GM18951 (cell line): ENCODE data around the gene IFT122.

ENCODE experiments used
- POLR2A ChIP-seq: IDR thresholded peaks from 4 replicates; pipeline ENCODE4 v1.6.1; 2011; ENCODE audit warnings: mild to moderate bottlenecking; ENCODE audit not compliant: insufficient read length, insufficient read depth; ENCODE audit errors: extremely low read depth
- in situ Hi-C: fragments of 300-500 bp; cut with MboI; formaldehyde crosslinking; loops from one replicate; pipeline ENCODE4 v1.12.0; 2022; ENCODE audit warnings: low sequenced_read_pairs, mixed read lengths, inconsistent platforms; ENCODE audit not compliant: unreplicated experiment

The IFT122 gene

GRCh38 chr3:129521611-129522010, 81.6 kb downstream of the IFT122 start:
- no peak for TF ChIP-seq POLR2A
- in situ Hi-C loops, result no loop called here

DNA sequence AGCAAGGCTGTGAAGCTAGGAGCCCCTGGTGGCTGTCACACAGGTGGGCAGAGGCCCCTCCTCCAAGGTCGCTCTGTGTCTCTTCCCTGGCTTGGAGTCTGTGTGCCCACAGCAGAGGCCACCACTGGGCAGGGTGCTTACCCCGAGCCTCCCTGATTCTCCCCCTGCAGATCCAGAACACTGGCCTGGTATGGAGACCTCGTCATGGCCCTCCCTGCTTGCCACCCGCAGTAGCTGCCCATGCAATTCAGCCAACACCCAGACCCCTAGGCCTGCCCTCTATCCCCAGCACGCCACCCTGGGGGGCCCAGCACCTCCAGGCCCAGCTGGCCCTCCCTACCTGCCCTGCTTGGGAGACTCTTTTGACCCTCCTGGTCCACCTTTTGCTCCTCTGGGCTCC, 82.9 kb downstream of the IFT122 start:
- TF ChIP-seq POLR2A, result no peak
- in situ Hi-C loops, result no loop called here

DNA sequence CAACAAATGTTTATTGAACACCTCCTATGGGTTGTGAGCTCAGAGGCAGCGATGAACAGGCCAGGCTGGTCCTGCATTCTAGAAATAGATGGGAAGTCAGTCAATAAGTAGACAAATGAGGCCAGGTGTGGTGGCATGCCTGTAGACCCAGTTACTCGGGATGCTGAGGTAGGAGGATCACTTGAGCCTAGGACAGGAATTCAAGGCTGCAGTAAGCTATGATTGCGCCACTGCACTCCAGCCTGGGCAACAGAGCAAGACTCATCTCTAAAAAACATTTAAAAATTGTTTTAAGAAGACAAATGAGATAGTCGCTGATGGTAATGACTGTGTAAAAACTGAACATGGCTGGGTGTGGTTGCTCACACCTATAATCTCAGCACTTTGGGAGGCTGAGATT, 84.1 kb downstream of the IFT122 start:
- TF ChIP-seq POLR2A, result no peak
- in situ Hi-C loops, result no loop called here

GRCh38 chr3:129525341-129525968, 85.4 kb downstream of the IFT122 start:
- TF ChIP-seq POLR2A, result no peak
- in situ Hi-C loops, result no loop called here

DNA sequence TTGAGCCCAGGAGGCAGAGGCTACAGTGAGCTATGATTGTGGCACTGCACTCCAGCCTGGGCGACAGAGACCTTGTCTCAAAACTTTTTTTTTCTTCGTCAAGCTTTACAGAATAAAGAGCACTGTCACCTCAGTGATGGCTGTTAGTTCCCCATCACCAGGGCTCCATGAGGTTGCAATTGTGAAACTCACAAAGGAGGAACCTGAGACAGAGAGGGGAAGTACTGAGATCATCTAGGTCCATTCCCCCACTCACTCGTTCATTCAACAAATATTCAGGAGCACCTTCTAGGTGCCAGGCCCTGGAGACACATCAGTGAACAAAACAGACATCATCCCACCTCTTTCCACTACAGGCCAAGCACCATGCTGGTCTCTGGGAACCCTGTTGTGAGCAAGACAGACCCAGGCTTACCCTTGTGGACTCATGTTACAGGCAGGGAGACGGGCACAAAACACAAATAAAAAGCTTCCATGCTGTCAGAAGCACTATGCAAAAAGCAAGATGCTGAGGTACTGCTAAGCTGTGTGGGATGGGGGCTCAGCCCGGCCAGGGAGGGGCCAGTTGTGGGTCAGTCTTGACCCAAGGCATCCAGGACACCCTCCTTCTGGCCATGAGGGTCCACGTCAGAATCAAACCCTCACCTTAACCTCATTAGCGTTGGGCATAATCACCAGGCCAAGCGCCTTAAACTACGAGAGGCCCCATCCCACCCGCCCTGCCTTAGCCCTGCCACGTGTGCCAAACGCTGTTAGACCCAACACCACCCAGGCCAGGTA, 86.3 kb downstream of the IFT122 start:
- no peak for TF ChIP-seq POLR2A
- in situ Hi-C loops, result no loop called here

- in situ Hi-C loops, result no loop called here
- no peak for TF ChIP-seq POLR2A
These were observed 87.2 kb downstream of the IFT122 start for GRCh38 chr3:129527262-129527661.

DNA sequence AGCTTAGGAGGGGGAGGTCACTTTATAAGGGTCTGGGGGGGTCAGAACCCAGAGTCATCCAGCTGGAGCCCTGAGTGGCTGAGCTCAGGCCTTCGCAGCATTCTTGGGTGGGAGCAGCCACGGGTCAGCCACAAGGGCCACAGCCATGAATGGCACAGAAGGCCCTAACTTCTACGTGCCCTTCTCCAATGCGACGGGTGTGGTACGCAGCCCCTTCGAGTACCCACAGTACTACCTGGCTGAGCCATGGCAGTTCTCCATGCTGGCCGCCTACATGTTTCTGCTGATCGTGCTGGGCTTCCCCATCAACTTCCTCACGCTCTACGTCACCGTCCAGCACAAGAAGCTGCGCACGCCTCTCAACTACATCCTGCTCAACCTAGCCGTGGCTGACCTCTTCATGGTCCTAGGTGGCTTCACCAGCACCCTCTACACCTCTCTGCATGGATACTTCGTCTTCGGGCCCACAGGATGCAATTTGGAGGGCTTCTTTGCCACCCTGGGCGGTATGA, 88.6 kb downstream of the IFT122 start, which contains the start of gene RHO:
Gene RHO, plus strand, starts transcription at position 51 of the 512 bp plus-strand sequence. Its CDS starts 95 bp downstream, at position 146.
- in situ Hi-C loops, result no loop called here
- TF ChIP-seq POLR2A, result no peak

DNA sequence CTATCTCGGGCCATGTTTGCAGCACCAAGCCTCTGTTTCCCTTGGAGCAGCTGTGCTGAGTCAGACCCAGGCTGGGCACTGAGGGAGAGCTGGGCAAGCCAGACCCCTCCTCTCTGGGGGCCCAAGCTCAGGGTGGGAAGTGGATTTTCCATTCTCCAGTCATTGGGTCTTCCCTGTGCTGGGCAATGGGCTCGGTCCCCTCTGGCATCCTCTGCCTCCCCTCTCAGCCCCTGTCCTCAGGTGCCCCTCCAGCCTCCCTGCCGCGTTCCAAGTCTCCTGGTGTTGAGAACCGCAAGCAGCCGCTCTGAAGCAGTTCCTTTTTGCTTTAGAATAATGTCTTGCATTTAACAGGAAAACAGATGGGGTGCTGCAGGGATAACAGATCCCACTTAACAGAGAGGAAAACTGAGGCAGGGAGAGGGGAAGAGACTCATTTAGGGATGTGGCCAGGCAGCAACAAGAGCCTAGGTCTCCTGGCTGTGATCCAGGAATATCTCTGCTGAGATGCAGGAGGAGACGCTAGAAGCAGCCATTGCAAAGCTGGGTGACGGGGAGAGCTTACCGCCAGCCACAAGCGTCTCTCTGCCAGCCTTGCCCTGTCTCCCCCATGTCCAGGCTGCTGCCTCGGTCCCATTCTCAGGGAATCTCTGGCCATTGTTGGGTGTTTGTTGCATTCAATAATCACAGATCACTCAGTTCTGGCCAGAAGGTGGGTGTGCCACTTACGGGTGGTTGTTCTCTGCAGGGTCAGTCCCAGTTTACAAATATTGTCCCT, 89.6 kb downstream of the IFT122 start:
- in situ Hi-C loops, result no loop called here
- no peak for TF ChIP-seq POLR2A

DNA sequence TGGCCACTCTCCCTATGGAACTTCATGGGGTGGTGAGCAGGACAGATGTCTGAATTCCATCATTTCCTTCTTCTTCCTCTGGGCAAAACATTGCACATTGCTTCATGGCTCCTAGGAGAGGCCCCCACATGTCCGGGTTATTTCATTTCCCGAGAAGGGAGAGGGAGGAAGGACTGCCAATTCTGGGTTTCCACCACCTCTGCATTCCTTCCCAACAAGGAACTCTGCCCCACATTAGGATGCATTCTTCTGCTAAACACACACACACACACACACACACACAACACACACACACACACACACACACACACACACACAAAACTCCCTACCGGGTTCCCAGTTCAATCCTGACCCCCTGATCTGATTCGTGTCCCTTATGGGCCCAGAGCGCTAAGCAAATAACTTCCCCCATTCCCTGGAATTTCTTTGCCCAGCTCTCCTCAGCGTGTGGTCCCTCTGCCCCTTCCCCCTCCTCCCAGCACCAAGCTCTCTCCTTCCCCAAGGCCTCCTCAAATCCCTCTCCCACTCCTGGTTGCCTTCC, 90.3 kb downstream of the IFT122 start:
- TF ChIP-seq POLR2A, result no peak
- in situ Hi-C loops, result no loop called here

DNA sequence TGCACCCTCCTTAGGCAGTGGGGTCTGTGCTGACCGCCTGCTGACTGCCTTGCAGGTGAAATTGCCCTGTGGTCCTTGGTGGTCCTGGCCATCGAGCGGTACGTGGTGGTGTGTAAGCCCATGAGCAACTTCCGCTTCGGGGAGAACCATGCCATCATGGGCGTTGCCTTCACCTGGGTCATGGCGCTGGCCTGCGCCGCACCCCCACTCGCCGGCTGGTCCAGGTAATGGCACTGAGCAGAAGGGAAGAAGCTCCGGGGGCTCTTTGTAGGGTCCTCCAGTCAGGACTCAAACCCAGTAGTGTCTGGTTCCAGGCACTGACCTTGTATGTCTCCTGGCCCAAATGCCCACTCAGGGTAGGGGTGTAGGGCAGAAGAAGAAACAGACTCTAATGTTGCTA, 90.8 kb downstream of the IFT122 start:
- no peak for TF ChIP-seq POLR2A
- in situ Hi-C loops, result no loop called here

DNA sequence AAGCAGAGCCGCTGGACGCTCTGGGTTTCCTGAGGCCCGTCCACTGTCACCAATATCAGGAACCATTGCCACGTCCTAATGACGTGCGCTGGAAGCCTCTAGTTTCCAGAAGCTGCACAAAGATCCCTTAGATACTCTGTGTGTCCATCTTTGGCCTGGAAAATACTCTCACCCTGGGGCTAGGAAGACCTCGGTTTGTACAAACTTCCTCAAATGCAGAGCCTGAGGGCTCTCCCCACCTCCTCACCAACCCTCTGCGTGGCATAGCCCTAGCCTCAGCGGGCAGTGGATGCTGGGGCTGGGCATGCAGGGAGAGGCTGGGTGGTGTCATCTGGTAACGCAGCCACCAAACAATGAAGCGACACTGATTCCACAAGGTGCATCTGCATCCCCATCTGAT, 91.7 kb downstream of the IFT122 start:
- in situ Hi-C loops, result no loop called here
- no peak for TF ChIP-seq POLR2A

- in situ Hi-C loops, result no loop called here
- no peak for TF ChIP-seq POLR2A
These were observed 92.2 kb downstream of the IFT122 start for GRCh38 chr3:129532261-129532660.

GRCh38 chr3:129533406-129533805, 93.4 kb downstream of the IFT122 start:
- in situ Hi-C loops, result no loop called here
- TF ChIP-seq POLR2A, result no peak
